Dermis lymphatic vessel endothelial cell (primary cell): ENCODE data around the gene CAMTA2. TPM values are rescaled to one million over a fixed set of nuclear protein-coding genes. Genes with fewer than 3 reads are reported as not detected.

ENCODE experiments used
- total RNA-seq: library from RNA; depleted of rRNA; stranded (reverse); fragments of >200 nt; gene quantifications from 2 replicates; pipeline ENCODE4 v1.2.1, GENCODE V29; 2014

The CAMTA2 gene, protein sequence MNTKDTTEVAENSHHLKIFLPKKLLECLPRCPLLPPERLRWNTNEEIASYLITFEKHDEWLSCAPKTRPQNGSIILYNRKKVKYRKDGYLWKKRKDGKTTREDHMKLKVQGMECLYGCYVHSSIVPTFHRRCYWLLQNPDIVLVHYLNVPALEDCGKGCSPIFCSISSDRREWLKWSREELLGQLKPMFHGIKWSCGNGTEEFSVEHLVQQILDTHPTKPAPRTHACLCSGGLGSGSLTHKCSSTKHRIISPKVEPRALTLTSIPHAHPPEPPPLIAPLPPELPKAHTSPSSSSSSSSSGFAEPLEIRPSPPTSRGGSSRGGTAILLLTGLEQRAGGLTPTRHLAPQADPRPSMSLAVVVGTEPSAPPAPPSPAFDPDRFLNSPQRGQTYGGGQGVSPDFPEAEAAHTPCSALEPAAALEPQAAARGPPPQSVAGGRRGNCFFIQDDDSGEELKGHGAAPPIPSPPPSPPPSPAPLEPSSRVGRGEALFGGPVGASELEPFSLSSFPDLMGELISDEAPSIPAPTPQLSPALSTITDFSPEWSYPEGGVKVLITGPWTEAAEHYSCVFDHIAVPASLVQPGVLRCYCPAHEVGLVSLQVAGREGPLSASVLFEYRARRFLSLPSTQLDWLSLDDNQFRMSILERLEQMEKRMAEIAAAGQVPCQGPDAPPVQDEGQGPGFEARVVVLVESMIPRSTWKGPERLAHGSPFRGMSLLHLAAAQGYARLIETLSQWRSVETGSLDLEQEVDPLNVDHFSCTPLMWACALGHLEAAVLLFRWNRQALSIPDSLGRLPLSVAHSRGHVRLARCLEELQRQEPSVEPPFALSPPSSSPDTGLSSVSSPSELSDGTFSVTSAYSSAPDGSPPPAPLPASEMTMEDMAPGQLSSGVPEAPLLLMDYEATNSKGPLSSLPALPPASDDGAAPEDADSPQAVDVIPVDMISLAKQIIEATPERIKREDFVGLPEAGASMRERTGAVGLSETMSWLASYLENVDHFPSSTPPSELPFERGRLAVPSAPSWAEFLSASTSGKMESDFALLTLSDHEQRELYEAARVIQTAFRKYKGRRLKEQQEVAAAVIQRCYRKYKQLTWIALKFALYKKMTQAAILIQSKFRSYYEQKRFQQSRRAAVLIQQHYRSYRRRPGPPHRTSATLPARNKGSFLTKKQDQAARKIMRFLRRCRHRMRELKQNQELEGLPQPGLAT
- total RNA-seq = 3.0 and 3.9 TPM in 2 replicates

DNA sequence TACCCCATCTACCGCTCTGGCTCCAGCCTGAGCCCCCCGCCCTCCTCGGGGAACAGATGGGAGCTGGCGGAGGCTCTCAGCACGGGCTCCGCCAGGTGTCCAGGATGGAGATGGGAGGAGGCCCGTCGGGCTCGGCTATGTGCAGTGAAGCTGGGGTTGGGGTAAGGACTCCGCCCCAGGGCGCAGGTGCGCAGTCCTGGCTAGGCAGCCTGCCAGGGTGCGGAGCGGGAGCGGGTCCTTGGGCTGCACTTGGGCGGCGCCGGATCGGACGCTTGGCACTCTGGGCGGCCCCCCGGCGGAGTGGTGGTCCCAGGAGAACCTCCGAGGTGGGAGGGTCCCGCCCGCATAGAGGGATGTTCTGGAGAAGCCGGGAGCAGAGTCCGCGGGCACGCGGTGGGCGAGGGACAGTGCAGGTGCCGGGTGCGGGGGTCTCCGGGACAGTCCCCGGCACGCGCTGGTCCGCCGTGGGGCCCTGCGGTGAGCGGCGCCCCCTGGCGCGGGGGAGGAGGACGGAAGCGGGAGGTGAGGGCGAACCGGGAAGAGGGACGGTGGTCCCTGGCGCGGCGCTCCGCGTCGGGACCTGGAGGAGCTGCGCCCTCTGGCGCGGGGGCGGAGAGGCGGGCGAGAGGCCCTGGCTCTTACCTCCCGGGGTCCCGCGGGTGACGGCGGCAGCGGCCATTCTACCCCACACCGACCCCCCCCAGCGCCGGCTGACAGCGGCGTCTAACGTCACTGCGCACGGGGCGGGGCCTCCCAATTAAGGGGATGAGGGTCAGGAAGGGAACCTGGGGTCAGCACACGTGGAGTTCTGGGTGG is at the start of gene CAMTA2:
Gene CAMTA2 (minus strand): TSS at position 725 of the 816 bp plus-strand sequence. CDS start 1,453 bp downstream, outside the sequence.

DNA sequence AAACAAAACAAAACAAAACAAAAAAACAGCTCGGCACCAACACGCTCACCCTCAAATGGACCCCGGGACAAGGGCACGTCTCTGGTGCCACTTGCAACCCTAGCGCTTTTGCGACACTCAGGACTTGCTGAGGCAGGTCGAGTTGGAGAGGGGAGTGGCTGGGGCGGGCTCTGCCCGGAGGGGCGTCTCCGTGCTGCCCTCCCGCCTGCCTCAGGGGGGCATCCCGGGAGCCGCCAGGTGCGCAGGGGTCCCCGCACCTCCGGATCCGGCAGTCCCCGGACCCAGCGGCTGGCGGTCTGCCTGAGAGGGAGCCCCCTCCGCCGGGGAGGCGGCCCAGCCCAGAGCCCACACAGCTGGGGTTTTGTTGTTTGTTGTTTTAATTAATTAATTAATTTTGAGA is 47.8 kb upstream of the CAMTA2 start, which contains the start of gene SLC52A1:
Gene SLC52A1 (minus strand): TSS at position 112 of the 400 bp plus-strand sequence. CDS start 820 bp downstream, outside the sequence.

DNA sequence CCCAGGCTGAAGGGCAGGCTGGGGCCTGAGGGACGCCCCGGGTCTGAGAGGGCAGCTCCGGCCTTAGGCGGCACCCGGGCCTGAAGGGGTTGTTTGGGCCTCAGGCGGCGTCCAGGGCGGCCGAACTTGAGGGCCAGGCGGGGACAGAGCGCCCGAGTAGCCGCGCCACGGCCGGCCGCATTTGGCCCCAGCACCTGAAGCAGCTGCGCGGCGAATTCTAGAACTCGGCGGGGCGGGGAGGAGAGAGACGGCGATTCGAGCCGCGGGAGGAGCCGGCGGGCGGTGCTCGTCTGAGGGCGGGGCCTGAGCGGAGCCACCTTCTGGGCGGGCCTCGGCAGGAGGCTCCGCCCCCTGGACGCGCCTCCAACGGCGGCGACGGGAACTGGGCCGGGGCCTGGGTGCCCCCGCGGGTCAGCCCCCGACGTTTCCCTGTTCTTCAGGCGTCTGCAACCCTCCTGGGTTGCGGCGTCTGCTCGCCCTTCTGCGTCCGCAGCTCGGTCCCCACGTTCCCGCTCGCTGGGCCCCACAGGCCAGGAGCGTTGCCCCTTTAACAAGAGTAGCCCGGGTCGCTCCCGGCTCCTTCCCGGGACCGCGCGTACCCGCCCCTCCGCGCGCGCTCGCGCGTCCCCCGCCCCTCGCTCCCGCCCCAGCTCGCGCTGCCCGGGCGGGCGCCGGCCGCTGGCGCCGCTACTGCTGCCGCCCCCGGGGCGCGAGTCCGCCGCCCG is 10.0 kb upstream of the CAMTA2 start, which contains the start of the genes INCA1 and KIF1C:
Gene INCA1 (minus strand): TSS at position 221 of the 725 bp plus-strand sequence. CDS start 3,085 bp downstream, outside the sequence.
Gene KIF1C (plus strand): TSS at position 649 of the 725 bp plus-strand sequence. CDS start 2,297 bp downstream, outside the sequence.

DNA sequence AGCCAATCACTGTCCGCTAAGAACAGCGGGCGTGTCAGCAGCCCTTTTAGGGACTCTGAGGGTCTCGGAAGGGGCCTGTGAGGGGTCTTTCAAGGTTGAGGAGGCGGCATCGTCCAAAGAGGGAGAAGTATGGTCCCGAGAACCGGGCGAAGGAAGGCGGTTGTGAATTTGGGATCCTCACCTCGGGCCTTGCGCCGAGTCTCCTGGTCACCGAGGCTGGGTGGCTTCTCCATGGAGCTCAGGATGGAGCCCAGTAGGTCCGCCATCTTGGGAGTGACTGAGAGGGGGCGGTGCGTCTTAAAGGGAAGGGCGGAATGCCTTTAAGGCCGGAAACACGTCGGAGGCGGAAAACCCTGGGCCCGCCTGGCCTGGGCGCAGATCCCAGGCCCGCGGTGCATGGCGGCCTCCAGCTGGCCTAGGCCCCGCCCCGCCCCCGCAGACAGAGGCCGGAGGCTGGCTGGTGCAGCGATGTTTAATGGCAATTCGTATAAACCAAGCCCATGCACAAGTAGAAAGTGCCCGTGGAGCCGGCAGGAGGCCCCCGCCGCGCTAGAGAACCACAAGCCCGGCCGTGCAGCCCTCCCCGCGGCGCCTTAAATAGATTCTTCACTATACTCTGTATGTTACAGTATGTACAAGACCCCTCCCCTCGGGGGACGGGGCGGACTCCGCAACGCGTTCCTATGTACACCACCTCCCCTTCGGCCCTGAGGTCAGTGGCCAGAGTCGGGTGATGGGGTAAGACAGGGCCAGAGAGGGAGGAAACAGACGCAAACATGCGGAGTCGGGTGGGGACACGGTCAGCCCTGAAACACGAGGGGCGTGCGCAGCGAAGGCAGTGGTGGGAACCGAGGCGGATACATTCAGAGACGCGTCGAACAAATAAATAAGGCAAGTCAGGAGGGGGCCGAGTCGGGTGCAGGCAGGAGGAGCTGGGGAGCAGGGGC is 19.7 kb downstream of the CAMTA2 start, which contains the start of gene SPAG7:
Gene SPAG7 (minus strand): TSS at position 279 of the 947 bp plus-strand sequence. CDS start 13 bp downstream, at position 266.

DNA sequence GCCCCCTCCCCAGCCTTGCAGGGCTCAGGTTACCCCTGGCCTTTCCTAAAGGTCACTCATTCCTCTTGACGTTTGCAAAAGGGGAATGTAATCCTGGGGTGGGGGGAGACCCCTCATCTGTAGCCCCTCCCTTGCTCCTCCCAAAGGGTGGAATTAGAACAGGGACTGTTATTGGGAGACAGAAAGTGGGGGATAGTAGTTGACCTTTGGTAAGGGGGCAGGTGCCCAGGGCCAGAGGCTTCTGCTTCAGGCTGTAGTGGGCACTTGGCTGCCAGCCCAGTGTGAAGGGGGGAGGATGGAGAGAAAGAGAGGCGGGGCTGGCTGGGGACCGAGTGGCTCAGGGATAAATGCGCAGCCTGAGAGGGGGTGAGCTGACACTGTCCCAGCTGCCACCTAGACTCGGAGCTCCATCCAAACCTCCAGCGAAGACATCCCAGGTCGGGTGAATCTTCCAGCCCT is 36.7 kb downstream of the CAMTA2 start, which contains the start of gene ENO3:
Gene ENO3 (plus strand): TSS at position 374 of the 459 bp plus-strand sequence. CDS start 711 bp downstream, outside the sequence.

DNA sequence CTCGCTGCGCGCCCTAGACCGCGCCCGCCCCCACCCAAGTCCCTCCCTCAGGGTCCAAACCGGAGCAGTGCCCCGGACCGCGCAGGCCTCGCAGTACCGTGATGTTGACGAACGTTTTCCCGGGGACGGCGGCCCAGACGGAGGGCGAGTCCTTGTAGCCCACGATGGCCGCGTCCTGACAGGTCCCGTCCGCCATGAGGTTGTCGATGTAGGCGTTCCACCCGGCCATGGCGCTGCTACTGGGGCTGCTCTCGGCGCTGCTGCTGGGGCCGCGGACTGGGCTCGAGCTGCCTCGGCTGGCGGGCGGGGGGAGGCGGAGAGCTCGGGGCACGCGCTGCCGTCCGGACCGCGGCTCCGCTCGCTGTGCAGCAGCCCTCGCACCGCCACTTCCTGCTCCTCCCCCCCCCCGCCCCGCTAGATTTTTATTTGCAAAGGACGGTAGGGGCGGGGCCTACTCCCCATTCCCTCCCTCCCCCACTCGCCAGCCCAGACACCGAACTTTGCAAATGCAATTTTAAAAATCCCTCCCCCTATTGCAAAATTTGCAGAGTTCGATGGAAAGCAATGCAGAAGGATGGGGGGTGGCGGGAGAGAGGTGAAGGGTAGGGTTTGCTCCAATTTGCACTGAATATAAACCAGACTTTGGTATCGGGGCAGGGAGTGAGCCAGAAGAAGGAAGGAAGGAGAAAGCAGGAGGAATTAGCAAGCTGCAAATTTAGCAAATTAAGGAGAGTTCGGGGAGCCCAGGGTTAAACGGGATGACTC is 39.1 kb downstream of the CAMTA2 start, which contains the start of gene PFN1:
Gene PFN1 (minus strand): TSS at position 365 of the 765 bp plus-strand sequence. CDS start 136 bp downstream, at position 229.

DNA sequence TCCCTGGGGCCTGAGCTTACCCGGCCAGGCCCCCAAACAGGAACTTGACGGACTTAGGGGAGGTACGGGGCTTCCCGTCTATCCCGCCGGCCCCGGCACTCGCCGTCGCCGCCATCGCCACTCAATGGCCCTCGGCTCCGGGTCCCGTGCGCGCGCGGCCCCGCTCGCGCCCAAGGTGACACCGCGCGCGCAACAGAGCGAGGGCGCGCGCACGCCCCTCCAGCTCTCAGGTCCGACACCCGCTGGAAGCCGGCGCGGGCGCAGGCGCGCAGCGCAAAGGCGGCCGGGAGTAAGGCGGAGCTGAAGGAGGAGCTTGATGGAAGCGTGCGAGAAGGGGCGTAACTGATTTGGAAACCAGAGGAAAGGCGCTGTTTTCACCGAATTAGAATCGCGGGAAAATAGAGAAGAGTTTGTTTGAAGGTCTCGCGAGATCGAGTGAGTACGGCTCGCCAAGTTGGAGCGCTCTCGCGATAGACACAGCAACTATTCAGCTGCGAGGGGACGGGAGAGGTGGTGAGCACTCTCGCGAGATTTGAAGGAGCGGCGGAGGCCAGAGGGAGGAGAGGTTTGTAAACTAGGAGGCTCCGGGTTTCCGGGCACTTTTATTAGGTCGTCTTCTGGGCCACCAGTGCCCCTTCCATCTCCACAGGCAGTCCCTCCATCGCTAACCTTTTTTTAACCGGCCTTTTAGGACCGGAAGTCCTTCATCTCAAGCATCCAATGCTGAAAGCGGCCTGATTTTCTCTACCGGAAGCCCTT is 47.5 kb downstream of the CAMTA2 start, which contains the start of the genes RNF167 and SLC25A11:
Gene RNF167 (plus strand): TSS at position 473 of the 759 bp plus-strand sequence. CDS start 642 bp downstream, outside the sequence.
Gene SLC25A11 (minus strand): TSS at position 251 of the 759 bp plus-strand sequence. CDS start 136 bp downstream, at position 115.

DNA sequence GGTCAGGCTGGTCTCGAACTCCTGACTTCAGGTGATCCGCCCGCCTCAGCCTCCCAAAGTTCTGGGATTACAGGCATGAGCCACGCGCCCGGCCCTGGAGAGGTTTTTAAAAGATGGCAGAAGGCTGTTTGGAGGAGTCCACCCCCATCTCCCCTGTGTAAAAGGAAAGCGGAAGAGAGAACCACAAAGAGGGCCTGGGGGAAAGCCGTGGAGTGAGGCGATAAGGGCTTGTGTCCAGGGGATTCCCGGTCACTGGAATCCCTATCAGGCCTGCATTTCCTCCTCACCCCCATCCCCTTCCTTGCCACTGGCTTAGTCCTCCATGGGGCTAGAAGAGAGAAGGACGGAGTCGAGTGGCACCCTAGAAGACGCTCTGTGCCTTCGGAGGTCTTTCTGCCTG is 55.5 kb downstream of the CAMTA2 start, which contains the start of gene GP1BA:
Gene GP1BA (plus strand): TSS at position 315 of the 400 bp plus-strand sequence. CDS start 328 bp downstream, outside the sequence.

Other genes with a start within 250 kb of the CAMTA2 start
- gene ZMYND15, start 247.8 kb downstream of the CAMTA2 start, total RNA-seq = under 0.01 and 0.11 TPM in 2 replicates
- 0.54 and 0.77 TPM in 2 replicates for gene CXCL16, start 247.7 kb downstream of the CAMTA2 start, total RNA-seq
- gene TM4SF5, start 215.8 kb downstream of the CAMTA2 start, total RNA-seq = not detected in 2 replicates
- 0.22 and 0.95 TPM in 2 replicates for gene VMO1, start 201.3 kb downstream of the CAMTA2 start, total RNA-seq
- gene GLTPD2, start 198.7 kb downstream of the CAMTA2 start, total RNA-seq = not detected in 2 replicates
- gene PSMB6, start 191.5 kb downstream of the CAMTA2 start, total RNA-seq = 164 and 200 TPM in 2 replicates
- gene PLD2, start 180.5 kb downstream of the CAMTA2 start, total RNA-seq = 26.3 and 35.3 TPM in 2 replicates
- gene MINK1, start 154.3 kb downstream of the CAMTA2 start, total RNA-seq = 25.5 and 31.3 TPM in 2 replicates
- 0.77 and 1.1 TPM in 2 replicates for gene C17orf107, start 88.1 kb downstream of the CAMTA2 start, total RNA-seq
- gene CHRNE, start 84.6 kb downstream of the CAMTA2 start, total RNA-seq = 0.86 and 5.7 TPM in 2 replicates
- gene GP1BA, start 55.4 kb downstream of the CAMTA2 start, total RNA-seq = not detected in 2 replicates
- gene SLC25A11, start 47.6 kb downstream of the CAMTA2 start, total RNA-seq = 45.4 and 50.1 TPM in 2 replicates
- 11.5 and 12.6 TPM in 2 replicates for gene RNF167, start 47.4 kb downstream of the CAMTA2 start, total RNA-seq
- 304 and 331 TPM in 2 replicates for gene PFN1, start 39.1 kb downstream of the CAMTA2 start, total RNA-seq
- gene ENO3, start 36.6 kb downstream of the CAMTA2 start, total RNA-seq = 2.2 and 2.3 TPM in 2 replicates
- 53.2 and 56.7 TPM in 2 replicates for gene SPAG7, start 19.9 kb downstream of the CAMTA2 start, total RNA-seq
- gene INCA1, start 9.8 kb upstream of the CAMTA2 start, total RNA-seq = 0.52 and 0.54 TPM in 2 replicates
- 75.5 and 89.6 TPM in 2 replicates for gene KIF1C, start 10.3 kb upstream of the CAMTA2 start, total RNA-seq
- gene SLC52A1, start 47.8 kb upstream of the CAMTA2 start, total RNA-seq = under 0.01 and 0.17 TPM in 2 replicates
- gene ZFP3, start 90.8 kb upstream of the CAMTA2 start, total RNA-seq = 0.65 and 1.6 TPM in 2 replicates
- gene ZNF232, start 124.2 kb upstream of the CAMTA2 start, total RNA-seq = 4.1 and 4.9 TPM in 2 replicates
- not detected in 2 replicates for gene USP6, start 128.4 kb upstream of the CAMTA2 start, total RNA-seq
- 1.7 and 4.2 TPM in 2 replicates for gene ZNF594, start 204.2 kb upstream of the CAMTA2 start, total RNA-seq
- gene SCIMP, start 247.2 kb upstream of the CAMTA2 start, total RNA-seq = not detected in 2 replicates